SW480 (cell line): ENCODE data around the gene NOL4L.
"Not testable (repeated sequence)": the region's sequence is repeated elsewhere in the genome, so short reads cannot be mapped to it uniquely, and the experiment has no call there.

Experiments used
- DNase-seq: peaks from one replicate; pipeline ENCODE4 v3.0.0-alpha.2; 2016; ENCODE audit warnings: low spot score

Gene NOL4L

DNA sequence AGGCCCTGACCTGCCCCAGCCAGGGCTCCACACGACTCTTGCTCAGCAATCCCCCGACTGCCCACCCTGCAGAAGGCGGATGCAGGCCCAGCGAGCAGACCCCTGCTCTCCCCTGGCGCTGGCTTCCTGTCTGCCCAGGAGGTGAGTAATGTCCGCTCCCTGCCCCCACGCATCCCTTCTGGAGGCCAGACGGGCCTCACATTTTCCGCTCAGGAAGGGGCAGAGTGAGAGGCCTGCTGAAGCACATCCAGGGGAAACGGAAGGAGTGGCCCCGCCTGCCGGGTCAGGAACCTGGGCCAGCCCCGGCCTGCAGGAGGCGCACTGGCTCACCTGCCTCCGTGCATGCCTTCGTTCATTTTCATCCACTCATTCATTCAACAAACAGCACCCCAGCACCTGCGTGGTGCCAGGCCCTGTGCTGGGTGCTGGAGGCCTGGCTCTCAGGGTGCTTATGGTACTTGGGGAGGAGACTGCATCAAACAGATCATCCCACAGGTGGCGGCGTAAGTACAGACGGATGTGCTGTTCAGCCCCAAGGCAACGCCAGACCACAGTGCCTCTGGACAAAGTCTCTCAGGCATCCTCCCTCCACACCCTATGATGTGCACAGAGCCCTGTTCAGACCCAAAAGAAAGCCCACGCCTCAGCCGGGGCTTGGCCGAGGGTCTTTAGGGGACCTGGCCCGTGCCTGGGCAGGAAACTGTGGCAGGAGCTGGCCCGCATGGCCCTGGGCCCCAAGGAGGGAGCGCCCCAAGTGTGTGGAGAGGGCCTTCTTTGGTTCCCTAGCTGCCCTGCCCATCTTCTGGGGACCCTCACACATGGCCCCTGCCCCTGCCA, 114.9 kb downstream of the NOL4L start:
- DNase-seq, result peak; percentile 68

- DNase-seq, result no peak
Observed at GRCh38 chr20:32468860-32469259, 116.3 kb downstream of the NOL4L start.

DNA sequence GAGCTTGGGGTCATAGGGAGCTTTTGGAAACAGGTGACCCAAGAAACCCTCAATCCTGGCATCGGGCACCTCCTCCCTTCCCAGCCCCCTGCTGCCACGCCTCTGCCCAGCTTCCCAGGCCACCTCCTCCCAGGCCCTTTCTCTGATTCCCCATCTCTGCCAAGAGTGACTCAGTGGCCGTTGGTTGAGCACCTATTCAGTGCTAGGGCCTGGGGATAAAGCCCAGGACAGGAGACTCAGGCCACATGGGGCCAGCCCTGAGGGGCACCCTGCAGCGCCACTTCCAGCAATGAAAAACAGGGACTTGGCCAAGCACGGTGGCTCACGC, 116.9 kb downstream of the NOL4L start:
- no peak for DNase-seq

- DNase-seq, result no peak
Observed at GRCh38 chr20:32467506-32468312, 117.4 kb downstream of the NOL4L start.

- no peak for DNase-seq
Observed at GRCh38 chr20:32466739-32467505, 118.2 kb downstream of the NOL4L start.

DNA sequence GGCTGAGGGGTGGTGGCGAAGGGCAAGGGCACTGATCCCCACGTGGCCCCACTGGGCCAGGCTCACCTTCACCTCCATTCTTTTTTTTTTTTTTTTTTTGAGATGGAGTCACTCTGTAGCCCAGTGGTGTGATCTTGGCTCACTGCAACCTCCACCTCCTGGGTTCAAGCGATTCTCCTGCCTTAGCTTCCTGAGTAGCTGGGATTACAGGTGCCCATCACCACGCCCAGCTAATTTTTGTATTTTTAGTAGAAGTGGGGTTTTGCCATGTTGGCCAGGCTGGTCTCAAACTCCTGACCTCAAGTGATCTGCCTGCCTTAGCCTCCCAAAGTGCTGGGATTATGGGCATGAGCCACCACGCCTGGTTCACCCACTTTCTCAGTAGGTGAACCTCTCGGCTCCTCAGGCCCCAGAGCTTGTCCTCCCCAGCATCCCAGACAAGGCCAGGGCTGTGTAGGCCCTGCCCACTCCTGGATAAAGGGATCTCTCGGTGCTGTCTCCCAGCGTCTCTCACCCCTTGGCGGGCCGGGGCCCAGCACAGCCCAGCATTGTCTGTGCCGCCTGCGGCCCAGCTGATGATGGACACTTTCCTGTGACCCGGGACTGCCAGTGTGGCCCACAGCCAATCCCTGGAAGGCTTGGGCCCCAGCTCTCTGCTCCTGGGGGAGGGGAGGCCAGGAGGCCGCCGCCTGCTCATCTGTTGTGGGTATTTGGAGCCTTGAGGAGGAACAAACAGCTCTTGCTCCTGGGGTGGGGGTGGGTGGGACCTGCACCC, 119.0 kb downstream of the NOL4L start:
- DNase-seq, result not testable (repeated sequence)

DNA sequence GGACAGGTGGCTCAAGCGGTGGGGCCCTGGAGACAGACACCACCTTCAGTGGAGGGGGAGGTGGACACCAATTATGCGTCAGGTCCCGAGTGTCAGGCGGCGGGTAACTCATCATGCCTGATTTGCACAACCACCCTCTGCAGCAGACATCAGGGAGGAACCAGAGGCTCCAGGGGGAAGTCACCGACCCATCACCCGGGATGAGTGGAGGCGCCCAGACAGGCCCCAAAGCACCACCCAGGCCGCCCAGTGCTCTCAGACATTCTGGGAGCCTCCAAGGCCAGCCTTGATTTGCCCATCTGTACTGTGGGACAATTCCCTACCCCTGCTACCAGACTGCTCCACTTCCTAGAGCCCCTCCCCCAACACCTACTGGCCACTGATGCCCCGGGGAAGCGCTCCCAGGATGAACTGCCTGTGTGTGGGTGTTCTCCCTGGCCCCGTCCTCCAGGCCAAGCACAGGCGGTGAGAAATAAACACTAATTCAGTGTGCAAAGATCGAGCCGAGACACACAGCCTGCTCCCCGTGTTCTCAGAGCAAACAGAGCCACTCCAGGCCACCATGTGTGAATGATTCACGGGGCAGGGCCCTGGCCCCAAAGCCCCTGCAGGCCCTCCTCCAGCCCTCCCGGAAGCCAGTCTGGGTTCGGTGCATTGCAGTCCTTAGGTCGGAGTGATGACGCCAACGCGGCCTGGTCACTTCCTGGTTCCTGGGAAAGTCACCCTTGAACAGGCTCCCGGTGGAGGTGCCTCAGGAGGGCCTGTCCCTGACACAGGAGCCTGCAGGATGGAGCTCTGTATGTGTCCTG, 119.8 kb downstream of the NOL4L start:
- DNase-seq, result no peak

GRCh38 chr20:32464401-32465091, 120.6 kb downstream of the NOL4L start:
- no peak for DNase-seq

- no peak for DNase-seq
Observed at GRCh38 chr20:32463642-32464400, 121.3 kb downstream of the NOL4L start.

DNA sequence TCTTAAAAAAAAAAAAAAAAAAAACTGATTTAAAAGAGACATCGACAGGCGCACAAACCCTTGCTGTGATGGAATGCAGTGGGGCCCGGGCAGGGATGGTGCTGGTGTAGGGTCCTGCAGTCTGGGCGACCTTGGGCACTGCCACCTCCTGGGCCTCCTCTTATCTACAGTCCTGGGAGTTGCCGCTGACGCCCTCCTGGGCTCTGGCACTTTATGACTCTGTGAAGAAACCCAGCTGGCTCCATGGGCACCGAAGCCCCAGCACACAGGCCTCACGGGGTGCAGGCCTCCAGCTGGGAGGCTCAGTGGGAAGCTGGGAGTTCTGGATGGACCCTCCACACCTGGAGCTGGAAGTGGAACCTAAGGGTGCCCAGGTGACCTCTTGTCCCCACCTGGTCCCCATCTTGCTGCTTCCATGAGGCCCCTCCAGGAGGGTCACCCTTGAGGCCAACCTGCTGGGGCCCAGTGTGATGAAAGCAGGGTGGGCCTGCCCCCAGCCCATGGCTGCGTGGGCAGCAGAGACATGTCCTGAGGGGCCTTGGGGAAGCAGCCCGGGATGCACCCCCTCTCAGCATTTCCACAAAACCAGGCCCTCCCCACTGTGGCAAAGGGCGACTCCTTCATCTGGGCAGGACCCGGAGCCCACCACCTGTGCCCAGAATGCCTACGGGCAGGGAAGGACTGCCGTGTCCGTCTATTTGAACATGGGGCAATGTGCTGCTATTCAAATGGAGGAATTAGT, 122.1 kb downstream of the NOL4L start:
- DNase-seq, result no peak

DNA sequence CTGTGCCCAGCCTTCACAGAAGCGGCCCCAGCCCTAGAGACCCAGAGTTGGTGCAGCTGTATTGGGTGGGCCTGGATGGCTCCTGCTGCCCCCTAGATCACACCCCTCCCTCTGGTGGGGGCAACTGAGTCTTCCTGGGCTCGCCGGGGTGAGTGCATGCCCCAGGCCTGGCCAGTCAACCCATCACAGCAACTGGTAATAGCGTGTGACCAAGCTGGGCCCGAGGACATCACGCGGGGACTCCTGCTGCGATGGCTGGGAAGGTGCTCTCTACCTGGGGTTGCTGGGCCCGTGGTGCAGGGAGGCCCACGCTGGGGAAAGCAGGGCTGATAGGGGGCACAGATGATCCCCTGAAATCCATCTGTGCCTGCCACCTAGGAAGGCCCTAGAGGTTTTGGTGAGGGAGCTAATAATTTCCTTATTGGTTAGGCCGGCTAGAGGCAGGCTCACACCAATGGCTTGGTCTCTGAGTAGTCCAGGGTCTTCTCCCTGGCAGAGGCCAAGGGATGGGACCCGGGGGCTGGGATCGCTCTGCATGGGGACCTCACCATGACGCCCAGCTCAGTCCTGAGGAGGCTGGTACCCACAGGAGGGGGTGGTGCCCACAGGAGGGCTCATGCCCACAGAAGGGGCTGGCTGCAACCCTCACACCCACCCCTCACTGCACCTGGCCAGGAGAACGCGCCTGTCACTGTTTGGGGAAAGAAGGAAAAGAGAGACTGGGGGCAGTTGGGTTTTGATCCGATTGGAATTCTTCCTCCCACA, 123.1 kb downstream of the NOL4L start:
- no peak for DNase-seq

GRCh38 chr20:32460683-32461320, 124.3 kb downstream of the NOL4L start:
- no peak for DNase-seq

- no peak for DNase-seq
Observed at GRCh38 chr20:32460231-32460630, 124.9 kb downstream of the NOL4L start.

- DNase-seq, result no peak
Observed at GRCh38 chr20:32458837-32459220, 126.3 kb downstream of the NOL4L start.

DNA sequence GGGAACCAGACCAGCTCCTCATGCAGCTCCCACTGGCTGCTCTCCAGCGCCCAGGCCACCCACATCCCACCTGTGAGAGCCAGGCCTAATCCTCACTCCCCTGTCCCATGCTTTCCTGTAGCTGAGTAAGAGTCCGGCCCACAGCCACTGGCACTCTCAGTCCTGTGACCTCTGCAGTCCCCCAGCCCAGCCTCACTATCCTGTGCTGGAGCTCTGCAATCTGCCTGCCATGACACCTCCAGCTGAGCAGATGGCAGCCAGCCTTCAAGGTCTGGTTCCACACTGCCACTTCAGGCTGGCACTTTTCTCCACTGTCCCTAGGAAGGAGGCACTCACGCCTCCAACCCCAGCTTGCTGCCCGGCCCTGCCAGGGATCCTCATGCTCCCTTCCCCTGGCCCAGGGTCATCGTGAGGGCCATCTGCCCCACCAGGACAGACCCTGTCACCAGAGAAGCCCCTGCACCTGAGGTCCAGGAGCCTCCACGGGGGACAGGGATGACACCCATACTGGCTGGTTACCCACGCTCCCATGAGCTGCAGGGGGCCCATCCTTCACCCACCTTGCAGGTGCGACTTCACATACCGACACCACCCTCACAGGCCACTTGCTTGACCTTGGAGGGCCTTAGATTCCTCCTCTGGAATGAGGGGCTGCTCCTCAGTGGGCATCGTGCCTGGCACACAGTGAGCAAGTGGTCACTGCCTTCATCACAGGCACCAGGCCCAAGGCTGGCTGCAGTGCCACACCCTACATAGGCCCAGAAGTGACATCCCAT, 126.9 kb downstream of the NOL4L start:
- no peak for DNase-seq

DNA sequence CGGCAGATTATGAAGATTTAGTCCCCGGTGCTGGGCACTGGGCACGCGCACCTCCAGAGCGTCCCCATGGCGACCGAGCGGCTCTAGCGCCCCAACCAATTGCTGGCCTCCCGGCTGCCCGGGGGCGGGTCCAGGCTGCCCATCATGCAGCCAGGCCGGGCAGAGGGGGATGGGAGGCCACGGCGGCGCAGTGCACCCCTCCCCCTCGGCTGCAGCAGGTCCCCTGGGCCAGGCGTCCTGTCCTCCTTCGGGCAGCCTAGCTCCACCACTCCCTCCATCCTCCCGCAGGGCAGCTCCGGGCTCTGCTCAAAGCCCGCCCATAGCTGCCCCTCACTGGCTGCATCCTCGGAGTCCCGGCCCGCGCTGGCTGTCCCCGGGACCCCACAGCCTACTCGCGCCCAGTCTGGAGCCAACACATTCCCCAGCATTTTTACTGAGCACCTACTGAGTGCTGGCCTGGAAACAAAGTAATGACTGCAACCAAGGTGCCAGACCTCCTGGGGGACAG, 127.6 kb downstream of the NOL4L start:
- no peak for DNase-seq
